GM19438 (cell line): ENCODE data around the gene CHIC2.
"Not testable (repeated sequence)": the region's sequence is repeated elsewhere in the genome, so short reads cannot be mapped to it uniquely, and the experiment has no call there.

Source experiments
- ATAC-seq: cut with Tn5 transposase; IDR thresholded peaks from one replicate; pipeline ENCODE4 v1.9.1; 2021; ENCODE audit warnings: low read depth; ENCODE audit not compliant: unreplicated experiment

Gene CHIC2

DNA sequence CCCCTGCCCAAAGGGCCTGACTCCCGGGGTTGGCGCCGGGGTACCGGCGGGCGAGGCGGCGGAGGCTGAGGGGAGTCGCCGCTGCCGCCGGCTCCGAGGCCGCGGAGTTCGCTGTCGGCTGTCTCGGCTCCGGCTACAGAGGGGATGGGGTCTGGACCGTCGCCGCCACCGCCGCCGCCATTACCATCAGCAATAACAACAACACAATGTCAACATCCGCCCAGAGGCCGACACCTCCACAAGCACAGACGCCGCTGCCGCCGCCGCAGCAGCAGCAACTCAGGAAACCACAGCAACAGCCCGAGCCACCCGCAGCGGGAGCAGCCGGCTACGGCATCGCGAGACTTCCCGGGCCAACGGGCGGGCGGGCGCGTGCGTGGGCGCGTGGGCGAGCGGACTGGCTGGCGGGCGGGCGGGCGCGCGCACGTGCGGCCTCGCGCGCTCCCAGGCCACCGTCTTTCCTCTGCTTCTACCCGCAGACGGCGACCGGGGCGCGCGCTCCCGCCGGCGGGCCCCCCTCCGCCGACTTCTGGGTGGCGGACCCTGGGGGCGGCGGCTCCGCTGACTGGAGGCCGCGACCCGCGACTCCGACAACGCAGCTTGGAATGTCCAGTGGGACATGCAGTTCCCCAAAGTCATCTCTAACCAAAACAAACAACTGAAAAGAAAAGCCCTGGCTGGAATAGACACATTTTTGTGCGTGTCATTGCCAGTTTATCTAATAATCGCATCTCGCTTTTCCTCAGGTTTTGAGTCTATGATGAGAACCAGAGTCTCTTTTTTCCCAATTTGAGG, at the start of gene CHIC2:
CHIC2 (minus strand) TSS at position 289 of the 795 bp plus-strand sequence. CDS start 305 bp downstream, outside the sequence.
- ATAC-seq, result peak; percentile 93

DNA sequence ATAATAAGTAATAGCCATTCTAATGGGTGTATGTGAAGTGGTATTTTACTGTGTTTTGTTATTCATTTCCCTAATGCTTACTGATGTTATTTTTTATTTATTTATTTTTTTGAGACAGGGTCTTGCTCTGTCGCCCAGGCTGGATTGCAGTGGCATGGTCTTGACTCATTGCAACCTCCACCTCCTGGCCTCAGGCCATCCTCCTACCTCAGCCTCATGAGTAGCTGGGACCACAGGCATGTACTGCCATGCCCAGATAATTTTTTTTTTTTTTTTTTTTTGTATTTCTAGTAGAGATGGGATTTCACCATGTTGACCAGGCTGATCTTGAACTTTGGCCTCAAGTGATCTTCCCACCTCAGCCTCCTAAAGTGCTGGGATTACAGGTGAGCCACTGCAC, 48.8 kb upstream of the CHIC2 start:
- not testable (repeated sequence) for ATAC-seq

DNA sequence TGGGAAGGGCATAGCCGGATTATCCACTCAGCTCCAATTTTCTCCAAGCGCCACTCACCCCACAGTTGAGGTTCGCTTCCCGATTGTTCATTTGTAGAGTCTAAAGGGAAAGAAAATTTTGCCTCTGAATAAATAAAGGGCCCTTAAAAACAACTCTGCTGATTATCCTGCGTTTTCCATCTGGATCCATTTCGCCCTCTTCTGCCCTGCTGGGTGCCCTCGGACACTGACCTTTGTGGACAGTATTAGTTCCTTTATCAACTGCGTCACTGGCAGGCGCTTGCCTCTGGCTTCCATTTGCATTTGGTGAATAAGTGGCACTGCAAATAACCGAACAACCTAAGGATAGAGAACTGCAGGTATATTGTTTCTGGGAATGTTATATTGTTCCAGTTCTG, 45.6 kb upstream of the CHIC2 start:
- ATAC-seq, result no peak

DNA sequence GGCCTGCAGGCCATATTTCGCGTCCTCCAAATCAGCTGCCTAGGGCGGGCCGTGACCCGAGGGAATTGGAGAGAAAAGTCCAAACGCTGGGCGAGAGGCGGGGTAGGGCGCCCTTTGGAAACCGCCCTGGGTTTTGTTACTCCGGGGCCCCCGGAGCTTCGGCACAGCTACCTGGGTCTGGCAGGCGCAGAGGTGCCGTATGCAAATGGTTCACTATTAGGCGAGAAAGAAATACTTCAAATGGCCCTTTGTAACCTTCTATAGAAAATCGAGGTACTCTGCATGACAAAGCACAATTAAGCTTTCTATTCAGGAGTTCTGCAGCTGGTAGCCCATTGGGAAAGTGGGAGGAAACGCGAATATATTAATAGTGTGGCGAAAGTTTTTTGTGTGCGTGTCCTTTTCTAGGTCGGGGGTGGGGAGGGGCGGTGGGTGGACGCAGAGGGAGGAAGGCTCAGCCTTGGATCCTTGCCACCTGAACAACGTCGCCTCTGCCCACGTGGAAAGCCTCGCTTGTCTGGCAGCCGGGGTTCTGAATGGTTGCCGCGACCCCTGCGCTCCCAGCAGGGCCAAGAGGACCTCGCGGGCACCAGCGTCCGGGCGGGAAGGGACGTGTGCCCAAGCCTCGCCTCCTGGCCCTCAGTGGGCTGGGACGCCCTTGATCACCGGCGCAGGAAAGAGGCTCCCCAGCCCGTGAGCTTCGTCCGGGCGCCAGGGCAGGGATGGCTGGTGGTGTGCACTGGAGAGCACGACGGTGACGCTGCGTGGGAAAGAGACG, 45.0 kb upstream of the CHIC2 start:
- no peak for ATAC-seq

DNA sequence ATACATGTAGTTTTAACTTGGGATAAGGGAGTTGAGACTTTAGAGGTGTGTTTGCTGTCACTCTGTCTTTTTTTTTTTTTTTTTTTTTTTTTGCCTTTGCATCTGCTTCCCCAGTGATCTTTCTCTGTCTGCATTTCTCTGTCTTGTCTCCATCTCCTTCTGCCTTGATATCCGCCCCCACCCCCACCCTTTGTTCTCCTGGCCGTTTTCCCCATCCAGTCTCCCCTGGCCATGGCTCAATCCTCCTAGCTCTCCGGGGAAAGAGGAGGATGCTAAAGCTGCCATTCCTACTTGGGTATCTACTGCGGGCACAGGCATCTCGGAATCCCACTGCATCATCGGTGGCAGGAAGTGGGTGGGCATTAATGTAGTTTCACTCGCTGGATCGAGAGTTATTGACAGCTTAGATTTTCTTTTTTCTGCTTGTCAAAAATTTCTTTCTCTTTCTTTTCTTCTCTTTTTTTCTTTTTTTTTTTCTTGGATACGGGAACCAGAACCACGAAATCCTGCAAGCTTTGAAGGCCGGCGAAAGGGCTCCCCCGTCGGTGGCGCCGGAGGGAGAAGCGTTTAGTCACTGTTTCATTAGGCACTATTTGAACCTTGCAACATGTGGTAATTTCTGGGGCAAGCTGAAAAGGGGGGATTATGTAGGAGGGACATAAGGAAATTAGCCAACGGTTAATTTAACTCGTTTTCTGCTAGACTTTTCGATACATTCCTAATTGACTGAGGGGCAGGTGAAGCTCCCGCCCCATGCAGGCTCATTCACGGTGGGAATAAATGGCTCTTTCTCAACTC, 43.7 kb upstream of the CHIC2 start:
- no peak for ATAC-seq

DNA sequence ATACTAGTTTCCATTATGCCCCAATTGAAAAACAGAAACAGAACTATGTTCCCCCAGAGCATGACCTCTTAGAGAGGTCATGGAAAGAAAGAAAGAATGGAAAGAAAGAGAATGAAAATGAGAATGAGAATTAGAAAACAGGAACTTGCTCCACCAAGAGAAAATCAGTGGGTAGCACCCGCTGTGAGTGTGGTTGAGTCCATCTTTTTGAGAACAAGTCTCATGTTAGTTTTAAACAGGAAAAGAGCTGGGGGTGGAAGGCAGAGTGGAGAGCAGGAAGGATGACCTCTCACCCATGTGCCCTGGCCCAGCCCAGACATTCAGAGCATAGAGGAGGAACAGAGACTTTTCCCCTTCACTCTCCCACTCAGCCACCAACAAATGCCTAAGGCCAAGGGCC, 40.5 kb upstream of the CHIC2 start:
- no peak for ATAC-seq

DNA sequence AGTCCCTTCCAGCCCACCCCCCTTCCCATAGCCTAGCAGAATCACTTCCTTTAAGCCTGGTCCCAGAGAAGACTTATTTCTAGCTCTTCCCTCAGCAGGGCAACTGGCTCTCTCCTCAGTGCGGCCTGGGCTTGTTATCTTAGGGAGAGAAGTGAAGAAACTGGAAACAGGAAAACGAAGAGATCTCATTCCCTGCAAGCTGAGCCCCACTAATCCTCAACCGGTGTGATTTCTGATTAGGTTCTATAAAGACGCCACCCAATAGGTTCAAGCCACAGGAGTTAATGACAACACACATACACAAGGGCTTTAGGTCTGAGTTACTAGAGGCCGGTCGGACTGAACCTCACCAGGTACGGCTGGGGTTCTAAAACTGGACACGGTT, 38.8 kb upstream of the CHIC2 start:
- no peak for ATAC-seq

DNA sequence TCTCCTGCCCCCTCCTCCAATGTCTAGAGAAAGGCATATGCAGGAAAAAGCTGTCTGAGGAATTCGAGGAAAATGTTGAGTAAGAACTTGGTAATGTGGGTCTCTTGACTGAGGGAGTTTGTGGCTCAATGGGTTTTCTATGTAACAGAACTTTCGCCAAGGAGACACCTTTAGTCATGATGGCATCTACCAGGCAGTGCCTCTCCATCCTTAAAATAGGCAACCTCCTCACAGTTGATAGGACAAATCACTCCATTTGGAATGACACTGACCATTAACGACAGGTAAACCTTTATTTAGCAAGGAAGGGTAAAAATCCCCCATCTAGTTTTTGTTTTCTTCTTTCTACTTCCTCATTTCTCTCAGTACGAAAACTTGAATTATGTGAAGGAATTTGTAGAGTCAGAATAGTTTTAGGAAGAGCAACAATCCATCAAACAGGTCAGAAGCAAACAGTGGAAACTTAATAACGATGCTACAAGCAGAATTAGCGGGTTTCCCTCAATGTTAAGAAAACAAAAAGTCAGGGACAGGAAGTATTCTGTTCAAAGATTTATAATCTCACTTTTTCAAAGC, 38.2 kb upstream of the CHIC2 start:
- no peak for ATAC-seq

DNA sequence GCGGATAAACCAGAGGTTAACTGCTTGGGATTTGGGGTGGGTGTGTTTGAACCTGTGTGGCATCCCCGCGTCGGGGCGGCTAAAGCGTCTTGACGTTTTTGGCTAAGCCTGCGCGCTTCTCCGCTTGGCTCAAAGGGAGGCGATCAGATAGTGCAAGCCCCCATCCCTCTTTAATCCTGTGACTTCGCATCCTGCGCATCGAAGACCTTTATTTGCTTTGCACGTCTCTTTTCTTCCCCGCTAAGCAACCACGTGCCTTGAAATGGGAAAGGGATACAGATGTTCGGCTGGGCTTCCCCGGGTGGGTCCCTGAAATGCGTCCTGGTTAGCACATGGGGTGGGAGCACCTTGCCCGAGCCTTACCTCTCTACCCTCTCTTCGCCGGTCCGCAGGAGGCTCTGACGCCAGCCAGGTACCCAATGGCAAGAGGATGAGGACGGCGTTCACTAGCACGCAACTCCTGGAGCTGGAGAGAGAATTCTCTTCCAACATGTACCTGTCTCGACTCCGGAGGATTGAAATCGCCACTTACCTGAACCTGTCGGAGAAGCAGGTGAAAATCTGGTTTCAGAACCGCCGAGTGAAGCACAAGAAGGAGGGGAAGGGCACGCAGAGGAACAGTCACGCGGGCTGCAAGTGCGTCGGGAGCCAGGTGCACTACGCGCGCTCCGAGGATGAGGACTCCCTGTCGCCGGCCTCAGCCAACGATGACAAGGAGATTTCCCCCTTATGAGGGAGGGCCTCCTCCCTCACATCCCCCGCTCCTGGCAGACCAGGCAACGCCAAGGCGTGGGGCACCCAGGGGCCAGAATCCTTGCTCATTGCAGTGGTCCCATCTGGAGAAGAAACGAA, 37.0 kb upstream of the CHIC2 start:
- ATAC-seq, result no peak

DNA sequence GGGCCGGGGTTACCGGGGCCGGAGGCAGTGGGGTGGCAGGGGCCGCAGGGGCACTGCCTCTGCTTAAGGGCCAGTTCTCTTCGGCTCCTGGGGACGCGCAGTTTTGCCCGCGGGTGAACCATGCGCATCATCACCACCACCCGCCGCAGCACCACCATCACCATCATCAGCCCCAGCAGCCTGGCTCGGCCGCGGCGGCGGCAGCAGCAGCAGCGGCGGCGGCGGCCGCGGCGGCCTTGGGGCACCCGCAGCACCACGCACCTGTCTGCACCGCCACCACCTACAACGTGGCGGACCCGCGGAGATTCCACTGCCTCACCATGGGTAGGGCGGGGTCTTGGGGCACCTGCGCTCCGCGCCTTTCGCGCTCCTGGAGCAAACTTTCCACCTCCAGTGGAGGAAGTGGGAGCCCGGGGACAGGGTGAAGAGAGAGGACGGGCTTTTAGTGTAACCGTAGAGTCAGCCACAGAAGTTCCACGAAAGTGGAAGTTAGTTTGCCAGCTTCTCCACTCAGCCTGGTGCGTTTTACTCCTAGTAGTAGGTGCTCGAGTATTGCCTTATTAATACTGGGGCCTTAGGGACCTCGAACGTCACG, 36.3 kb upstream of the CHIC2 start:
- no peak for ATAC-seq

DNA sequence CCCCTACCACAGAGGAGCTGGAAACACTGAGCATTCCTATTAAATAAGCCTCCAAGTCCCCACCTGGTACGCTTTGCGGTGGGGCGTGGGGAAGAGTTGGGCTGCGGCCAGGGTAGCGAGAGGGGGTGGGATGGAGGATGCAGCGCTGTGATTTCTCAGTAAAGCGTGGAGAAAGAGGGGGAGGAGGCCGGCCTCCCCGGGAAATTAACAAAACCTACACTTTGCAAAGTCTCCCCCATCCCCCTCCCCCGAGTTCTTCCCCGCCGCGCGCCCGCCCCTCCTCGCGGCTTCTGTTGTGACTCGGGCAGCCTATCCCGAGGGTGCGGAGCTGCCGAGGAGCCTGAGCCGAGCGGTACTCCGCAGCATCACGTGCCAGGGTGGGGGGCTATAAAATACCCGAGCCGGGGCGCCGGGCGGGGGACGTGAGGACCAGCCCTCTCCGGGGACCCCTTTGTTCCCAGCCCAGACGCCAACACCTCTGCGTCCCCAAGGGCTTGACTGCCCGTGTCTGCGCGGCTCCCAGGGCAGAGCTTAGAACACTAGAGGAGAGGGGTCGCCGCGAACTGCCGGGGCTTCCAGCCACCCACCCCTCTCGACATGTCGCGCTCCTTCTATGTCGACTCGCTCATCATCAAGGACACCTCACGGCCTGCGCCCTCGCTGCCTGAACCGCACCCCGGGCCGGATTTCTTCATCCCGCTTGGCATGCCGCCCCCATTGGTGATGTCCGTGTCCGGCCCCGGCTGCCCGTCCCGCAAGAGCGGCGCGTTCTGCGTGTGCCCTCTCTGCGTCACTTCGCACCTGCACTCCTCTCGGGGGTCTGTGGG, 35.6 kb upstream of the CHIC2 start, which contains the start of gene GSX2:
GSX2 (plus strand) TSS at position 416 of the 827 bp plus-strand sequence; CDS start at position 598, 182 bp downstream.
- no peak for ATAC-seq

DNA sequence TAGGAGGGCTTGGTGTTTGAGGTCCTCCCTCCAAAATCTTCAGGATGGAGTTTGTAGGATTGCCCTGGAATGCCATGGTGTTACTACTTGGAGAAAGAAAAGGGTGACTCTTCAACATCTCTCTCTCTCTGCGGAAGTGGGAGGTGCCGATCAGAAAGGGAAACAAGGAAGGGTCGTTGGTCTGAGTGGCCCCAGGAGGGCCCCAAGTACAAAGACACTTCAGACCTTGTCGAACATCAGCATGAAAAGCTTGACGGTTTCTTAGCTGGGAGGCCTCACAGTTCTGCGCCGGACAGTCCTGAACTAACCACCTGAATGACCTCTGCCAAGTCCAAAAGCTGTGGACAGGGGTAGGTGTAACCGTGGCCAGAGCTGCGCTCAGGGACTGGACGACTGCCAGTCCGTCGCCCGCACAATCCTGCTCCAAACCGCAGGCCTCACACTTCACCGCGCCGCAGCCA, 34.9 kb upstream of the CHIC2 start:
- ATAC-seq, result no peak

DNA sequence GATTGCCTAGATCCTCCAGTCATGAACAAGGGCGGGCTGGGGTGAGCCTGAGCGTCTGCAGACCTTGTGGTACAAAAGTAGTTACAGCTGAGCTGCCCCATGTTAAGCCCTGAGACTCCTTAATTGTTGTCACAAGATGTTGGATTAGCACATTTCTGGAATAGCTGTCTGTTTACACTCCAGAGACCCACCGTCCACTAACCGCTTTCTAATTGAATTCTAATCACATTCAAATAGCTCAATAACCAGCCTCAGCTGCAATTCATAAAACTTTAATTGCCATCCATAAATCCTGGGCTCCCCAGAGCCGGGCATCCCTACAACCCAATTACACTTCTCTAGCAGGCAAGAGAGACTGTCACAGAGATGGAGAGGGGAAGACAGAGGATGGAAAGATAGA, 34.0 kb upstream of the CHIC2 start:
- no peak for ATAC-seq

DNA sequence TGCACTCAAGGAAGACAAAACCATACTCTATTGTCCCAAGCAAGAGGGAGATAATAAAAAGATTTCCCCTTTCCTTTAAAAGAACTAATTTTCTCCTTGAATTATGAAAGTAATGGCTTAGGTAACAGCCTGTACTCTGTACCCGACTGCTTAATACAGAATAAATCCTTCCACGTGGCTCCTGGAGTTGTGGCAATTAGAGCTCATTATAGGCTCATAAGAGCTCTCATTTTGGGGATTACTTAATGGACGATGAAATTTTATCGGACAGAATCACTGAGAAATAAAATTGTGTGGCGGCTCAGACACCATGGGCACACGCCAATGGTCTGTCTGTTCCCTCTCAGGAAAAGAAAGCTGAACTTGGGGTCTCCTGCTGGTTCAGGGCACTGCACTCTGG, 32.7 kb upstream of the CHIC2 start:
- no peak for ATAC-seq

DNA sequence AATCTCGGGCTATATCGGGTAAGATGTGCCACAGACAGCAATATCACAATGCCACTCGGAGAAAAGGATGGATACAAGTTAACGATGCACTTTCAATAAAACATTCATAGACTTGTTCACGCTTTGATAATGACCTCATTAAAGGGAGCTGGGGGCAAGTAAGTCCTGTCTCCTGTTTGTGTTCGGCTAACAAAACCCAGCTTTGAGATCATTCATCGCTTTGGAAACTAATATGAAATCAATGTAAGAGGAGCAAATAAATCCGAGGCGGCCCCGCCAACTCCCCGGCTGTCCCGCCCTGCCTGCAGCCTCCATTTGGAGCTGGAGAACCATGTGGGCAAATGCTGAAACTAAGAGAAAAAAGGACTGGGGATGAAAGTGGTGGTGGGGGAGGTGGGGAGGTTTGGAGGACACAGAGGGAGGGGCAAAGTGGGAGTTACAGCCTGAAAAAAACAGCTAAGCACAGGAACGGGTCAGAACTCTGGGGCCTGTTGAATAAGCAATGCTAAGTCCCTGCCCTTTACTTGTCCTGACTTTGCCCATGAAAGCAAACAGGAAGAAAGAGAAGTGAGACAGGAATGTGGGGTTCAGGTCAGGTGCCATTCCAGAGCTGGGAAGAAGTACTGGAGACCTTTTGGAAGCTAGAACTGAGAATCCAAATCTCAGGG, 32.0 kb upstream of the CHIC2 start:
- no peak for ATAC-seq

DNA sequence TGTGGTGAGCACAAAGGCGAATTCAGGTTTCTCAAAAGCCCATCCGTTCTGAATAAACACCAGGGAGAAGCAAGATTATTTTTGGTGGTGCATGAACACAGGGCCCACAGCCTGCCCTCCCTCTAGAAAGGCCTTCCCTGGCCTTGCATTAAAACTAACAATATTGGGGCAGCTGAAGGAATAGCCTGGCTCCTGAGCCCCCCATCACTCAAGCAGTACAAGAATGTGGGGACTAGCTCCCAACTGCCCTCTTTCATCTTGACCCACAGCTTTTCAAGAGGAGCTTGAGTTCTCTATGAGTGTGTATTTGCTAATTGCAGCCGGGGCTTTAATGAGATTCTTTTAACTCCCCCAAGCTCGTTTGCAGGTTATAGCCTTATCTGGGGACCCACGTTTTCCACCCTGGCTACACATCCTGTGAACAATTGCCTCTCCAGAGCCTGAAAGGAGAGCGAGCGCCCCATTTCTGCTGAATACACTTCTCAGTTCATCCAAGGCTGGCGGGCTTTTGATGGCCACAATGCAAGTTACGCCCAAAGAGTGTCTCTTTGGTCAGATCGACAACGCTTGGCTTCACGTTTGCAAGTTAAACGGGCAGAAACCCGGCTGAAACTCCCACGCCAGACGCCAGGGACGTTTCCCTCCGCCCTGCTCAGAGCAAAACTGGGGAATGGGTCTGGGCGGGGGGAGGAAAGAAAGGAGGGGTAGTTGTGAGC, 30.9 kb upstream of the CHIC2 start:
- ATAC-seq, result no peak

DNA sequence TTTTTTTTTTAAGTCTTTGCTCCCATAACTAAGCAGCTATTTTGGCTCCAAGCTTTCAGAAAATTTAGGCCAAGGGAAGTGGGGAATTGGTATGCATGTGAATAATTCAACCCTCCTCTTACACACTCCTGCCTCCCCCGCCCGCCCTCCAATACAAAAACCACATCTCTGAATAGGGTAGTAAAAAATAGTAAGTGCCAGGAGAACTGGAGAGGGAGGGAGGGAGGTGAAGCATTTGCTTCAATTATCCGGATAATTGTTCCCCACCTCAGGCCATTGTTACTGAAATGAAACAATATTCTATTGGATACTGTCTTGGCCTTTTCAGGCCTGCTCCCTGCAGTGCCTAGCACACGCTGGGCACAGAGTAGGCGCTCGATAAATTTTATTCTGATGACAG, 30.0 kb upstream of the CHIC2 start:
- ATAC-seq, result no peak
